ENCODE data around the gene CEP350. TPM values are rescaled to one million over a fixed set of nuclear protein-coding genes. Genes with fewer than 3 reads are reported as not detected.

CEP350 gene
- total RNA-seq, 1 donor, result 57.9 TPM

GRCh38 chr1:180136968-180137356, 182.4 kb downstream of the CEP350 start:
- H3K4me3 ChIP-seq (ENCODE audit: low read depth, low read length), result no peak overlapping the region
- no peak for DNase-seq (ENCODE audit: low read depth)
- no peak for TF ChIP-seq CTCF (IDR thresholded peaks at IDR 0.05; ENCODE audit: insufficient read depth, low read length)

- DNase-seq (ENCODE audit: low read depth), result no peak
- no peak overlapping the region for H3K4me3 ChIP-seq (ENCODE audit: low read depth, low read length)
- no peak for TF ChIP-seq CTCF (IDR thresholded peaks at IDR 0.05; ENCODE audit: insufficient read depth, low read length)
Measured at GRCh38 chr1:180137776-180138175, 183.2 kb downstream of the CEP350 start.

GRCh38 chr1:180141381-180141934, 186.8 kb downstream of the CEP350 start:
- DNase-seq (ENCODE audit: low read depth), result no peak
- TF ChIP-seq CTCF (IDR thresholded peaks at IDR 0.05; ENCODE audit: insufficient read depth, low read length), result no peak
- no peak overlapping the region for H3K4me3 ChIP-seq (ENCODE audit: low read depth, low read length)

GRCh38 chr1:180143359-180143758, 188.7 kb downstream of the CEP350 start:
- TF ChIP-seq CTCF (IDR thresholded peaks at IDR 0.05; ENCODE audit: insufficient read depth, low read length), result no peak
- no peak for DNase-seq (ENCODE audit: low read depth)
- H3K4me3 ChIP-seq (ENCODE audit: low read depth, low read length), result no peak overlapping the region

GRCh38 chr1:180144659-180145357, 190.2 kb downstream of the CEP350 start:
- H3K4me3 ChIP-seq (ENCODE audit: low read depth, low read length), result no peak overlapping the region
- no peak for TF ChIP-seq CTCF (IDR thresholded peaks at IDR 0.05; ENCODE audit: insufficient read depth, low read length)
- DNase-seq (ENCODE audit: low read depth), result no peak

GRCh38 chr1:180145446-180145845, 190.8 kb downstream of the CEP350 start:
- no peak for TF ChIP-seq CTCF (IDR thresholded peaks at IDR 0.05; ENCODE audit: insufficient read depth, low read length)
- no peak for DNase-seq (ENCODE audit: low read depth)
- H3K4me3 ChIP-seq (ENCODE audit: low read depth, low read length), result no peak overlapping the region

Measured in fibroblast of the aortic adventitia (primary cell).